Stimulated activated CD4-positive, alpha-beta T cell treated with anti-CD3 and anti-CD28 coated beads, Interleukin-4, amount 100 ng/mL, for 24 hours (primary cell): ENCODE measurements around the gene TAS2R14.
A peak's percentile ranks its signal among the peaks of the same experiment; 100 is the strongest.

Experiments used
- DNase-seq: peaks from one replicate; pipeline ENCODE4 v3.0.0-alpha.2; 2020

Gene TAS2R14

GRCh38 chr12:10939163-10939562, at the start of gene TAS2R14:
TSS of gene TAS2R14 (minus strand) at chr12:10939263. CDS start at chr12:10939207, 56 bp downstream.
- DNase-seq: no peak

GRCh38 chr12:10986812-10987211, 47.7 kb upstream of the TAS2R14 start, which contains the start of gene TAS2R50:
TSS of gene TAS2R50 (minus strand) at chr12:10986912. CDS start at chr12:10986860, 52 bp downstream.
- no peak for DNase-seq

GRCh38 chr12:10982244-10982643, 43.2 kb upstream of the TAS2R14 start:
- DNase-seq: peak; percentile 32

GRCh38 chr12:10974965-10975364, 35.9 kb upstream of the TAS2R14 start:
- no peak for DNase-seq

- no peak for DNase-seq
Observed at GRCh38 chr12:10968765-10969456, 29.8 kb upstream of the TAS2R14 start.

- DNase-seq: no peak
Observed at GRCh38 chr12:10967409-10967808, 28.3 kb upstream of the TAS2R14 start.

- no peak for DNase-seq
Observed at GRCh38 chr12:10966314-10966713, 27.3 kb upstream of the TAS2R14 start.

- no peak for DNase-seq
Observed at GRCh38 chr12:10965476-10965875, 26.4 kb upstream of the TAS2R14 start.

GRCh38 chr12:10960211-10960610, 21.1 kb upstream of the TAS2R14 start:
- no peak for DNase-seq

- no peak for DNase-seq
Observed at GRCh38 chr12:10959804-10960203, 20.7 kb upstream of the TAS2R14 start.

- no peak for DNase-seq
Observed at GRCh38 chr12:10957741-10958140, 18.7 kb upstream of the TAS2R14 start.

- no peak for DNase-seq
Observed at GRCh38 chr12:10956085-10956484, 17.0 kb upstream of the TAS2R14 start.

- DNase-seq: no peak
Observed at GRCh38 chr12:10952645-10953044, 13.6 kb upstream of the TAS2R14 start.

GRCh38 chr12:10943167-10943566, 4.1 kb upstream of the TAS2R14 start:
- DNase-seq: no peak

GRCh38 chr12:10941916-10942607, 3.0 kb upstream of the TAS2R14 start:
- DNase-seq: no peak

GRCh38 chr12:10941369-10941768, 2.3 kb upstream of the TAS2R14 start:
- no peak for DNase-seq

GRCh38 chr12:10940389-10940788, 1.3 kb upstream of the TAS2R14 start:
- DNase-seq: no peak

- no peak for DNase-seq
Observed at GRCh38 chr12:10936506-10936905, 2.6 kb downstream of the TAS2R14 start.

GRCh38 chr12:10928746-10929286, 10.2 kb downstream of the TAS2R14 start, which contains the start of gene PRH2:
TSS of gene PRH2 (plus strand) at chr12:10929236. CDS start at chr12:10929274, 38 bp downstream.
- no peak for DNase-seq

- no peak for DNase-seq
Observed at GRCh38 chr12:10926269-10926668, 12.8 kb downstream of the TAS2R14 start.

- no peak for DNase-seq
Observed at GRCh38 chr12:10919809-10920208, 19.3 kb downstream of the TAS2R14 start.

- no peak for DNase-seq
Observed at GRCh38 chr12:10910380-10910779, 28.7 kb downstream of the TAS2R14 start.

- DNase-seq: no peak
Observed at GRCh38 chr12:10909462-10909861, 29.6 kb downstream of the TAS2R14 start, which contains the start of gene TAS2R13. TSS of gene TAS2R13 (minus strand) at chr12:10909562. CDS start at chr12:10909298, 264 bp downstream.

- no peak for DNase-seq
Observed at GRCh38 chr12:10904686-10905085, 34.4 kb downstream of the TAS2R14 start.
